SK-N-SH treated with all-trans-retinoic acid at 6 μM for 48 hours (cell line): ENCODE results near the gene LSM3.

Experiments
- ATAC-seq: fragments of 200-7000 bp; cut with Tn5 transposase; 3 replicates; pipeline ENCODE4 v1.9.1; 2020; ENCODE audit warnings: mild to moderate bottlenecking, moderate library complexity
- ARNTL ChIP-seq: fragments of 450-650 bp; formaldehyde crosslinking; IDR thresholded peaks from 2 replicates; pipeline ENCODE4 v1.5.0; 2020; ENCODE audit warnings: low read depth, mild to moderate bottlenecking, moderate library complexity, borderline replicate concordance
- BACH2 ChIP-seq: fragments of 250-450 bp; sonication (Bioruptor Pico); IDR thresholded peaks from 2 replicates; pipeline ENCODE4 v1.9.0; 2021; ENCODE audit warnings: mild to moderate bottlenecking, borderline replicate concordance
- CSDC2 ChIP-seq: fragments of 250-450 bp; sonication (Bioruptor Pico); IDR thresholded peaks from 2 replicates; pipeline ENCODE4 v1.5.0; 2020; ENCODE audit warnings: mild to moderate bottlenecking, moderate library complexity
- CSRNP3 ChIP-seq: fragments of 250-450 bp; sonication (Bioruptor Pico); IDR thresholded peaks from 2 replicates; pipeline ENCODE4 v1.5.1; 2021; ENCODE audit warnings: mild to moderate bottlenecking, moderate library complexity
- GLIS3 ChIP-seq: fragments of 250-450 bp; sonication (Bioruptor Pico); IDR thresholded peaks from 2 replicates; pipeline ENCODE4 v1.5.0; 2020; ENCODE audit warnings: mild to moderate bottlenecking, moderate library complexity
- ISL1 ChIP-seq: fragments of 250-450 bp; sonication (Bioruptor Pico); IDR thresholded peaks from 2 replicates; pipeline ENCODE4 v2.1.2; 2022; ENCODE audit warnings: mild to moderate bottlenecking, moderate library complexity
- OSR1 ChIP-seq: fragments of 250-450 bp; sonication (Bioruptor Pico); IDR thresholded peaks from 2 replicates; pipeline ENCODE4 v1.8.0; 2022; ENCODE audit warnings: moderate library complexity, mild to moderate bottlenecking, inconsistent platforms
- PATZ1 ChIP-seq: fragments of 250-450 bp; sonication (Bioruptor Pico); IDR thresholded peaks from 2 replicates; pipeline ENCODE4 v1.8.0; 2020; ENCODE audit warnings: mild to moderate bottlenecking, moderate library complexity, borderline replicate concordance
- PPARA ChIP-seq: fragments of 250-450 bp; sonication (Bioruptor Pico); IDR thresholded peaks from 2 replicates; pipeline ENCODE4 v1.5.0; 2020; ENCODE audit warnings: mild to moderate bottlenecking, borderline replicate concordance
- RARB ChIP-seq: fragments of 250-450 bp; sonication (Bioruptor Pico); IDR thresholded peaks from 2 replicates; pipeline ENCODE4 v1.8.0; 2021; ENCODE audit warnings: mild to moderate bottlenecking, moderate library complexity
- SNAI2 ChIP-seq: fragments of 250-450 bp; sonication (Bioruptor Pico); IDR thresholded peaks from 2 replicates; pipeline ENCODE4 v1.5.0; 2020; ENCODE audit warnings: mild to moderate bottlenecking, moderate library complexity
- TCF4 ChIP-seq: fragments of 250-450 bp; sonication (Bioruptor Pico); IDR thresholded peaks from 2 replicates; pipeline ENCODE4 v1.8.0; 2021; ENCODE audit warnings: mild to moderate bottlenecking, moderate library complexity, borderline replicate concordance
- TOX ChIP-seq: fragments of 250-450 bp; sonication (Bioruptor Pico); IDR thresholded peaks from 2 replicates; pipeline ENCODE4 v1.8.0; 2021; ENCODE audit warnings: mild to moderate bottlenecking, moderate library complexity, borderline replicate concordance
- ZC3H10 ChIP-seq: fragments of 250-450 bp; sonication (Bioruptor Pico); IDR thresholded peaks from 2 replicates; pipeline ENCODE4 v1.5.1; 2021; ENCODE audit warnings: mild to moderate bottlenecking, moderate library complexity
- ZFP3 ChIP-seq: fragments of 250-450 bp; sonication (Bioruptor Pico); IDR thresholded peaks from 2 replicates; pipeline ENCODE4 v1.5.0; 2020; ENCODE audit warnings: mild to moderate bottlenecking, moderate library complexity
- ZFP30 ChIP-seq: fragments of 450-650 bp; formaldehyde crosslinking; IDR thresholded peaks from 2 replicates; pipeline ENCODE4 v1.5.0; 2022; ENCODE audit warnings: mild to moderate bottlenecking, moderate library complexity
- ZNF565 ChIP-seq: fragments of 450-650 bp; formaldehyde crosslinking; conservative IDR thresholded peaks from 2 replicates; pipeline ENCODE4 v1.5.0; 2020; ENCODE audit warnings: low read depth, mild to moderate bottlenecking, moderate library complexity
- ZNF70 ChIP-seq: fragments of 450-650 bp; formaldehyde crosslinking; IDR thresholded peaks from 2 replicates; pipeline ENCODE4 v1.5.0; 2020; ENCODE audit warnings: mild to moderate bottlenecking, moderate library complexity
- ZNF8 ChIP-seq: fragments of 450-650 bp; formaldehyde crosslinking; IDR thresholded peaks from 2 replicates; pipeline ENCODE4 v1.5.0; 2020; ENCODE audit warnings: mild to moderate bottlenecking, moderate library complexity
- TF ChIP-seq, protein P1 (sequence below): fragments of 250-450 bp; sonication (Bioruptor Pico); IDR thresholded peaks from 2 replicates; pipeline ENCODE4 v1.5.1; 2020; ENCODE audit warnings: low read depth, mild to moderate bottlenecking, moderate library complexity
- TF ChIP-seq, protein P2 (sequence below): fragments of 250-450 bp; sonication (Bioruptor Pico); IDR thresholded peaks from 2 replicates; pipeline ENCODE4 v1.8.0; 2021; ENCODE audit warnings: low read depth, mild to moderate bottlenecking, moderate library complexity, borderline replicate concordance
- TF ChIP-seq, protein P3 (sequence below): fragments of 250-450 bp; sonication (Bioruptor Pico); IDR thresholded peaks from 2 replicates; pipeline ENCODE4 v1.5.0; 2020; ENCODE audit warnings: mild to moderate bottlenecking, moderate library complexity

LSM3 gene

DNA sequence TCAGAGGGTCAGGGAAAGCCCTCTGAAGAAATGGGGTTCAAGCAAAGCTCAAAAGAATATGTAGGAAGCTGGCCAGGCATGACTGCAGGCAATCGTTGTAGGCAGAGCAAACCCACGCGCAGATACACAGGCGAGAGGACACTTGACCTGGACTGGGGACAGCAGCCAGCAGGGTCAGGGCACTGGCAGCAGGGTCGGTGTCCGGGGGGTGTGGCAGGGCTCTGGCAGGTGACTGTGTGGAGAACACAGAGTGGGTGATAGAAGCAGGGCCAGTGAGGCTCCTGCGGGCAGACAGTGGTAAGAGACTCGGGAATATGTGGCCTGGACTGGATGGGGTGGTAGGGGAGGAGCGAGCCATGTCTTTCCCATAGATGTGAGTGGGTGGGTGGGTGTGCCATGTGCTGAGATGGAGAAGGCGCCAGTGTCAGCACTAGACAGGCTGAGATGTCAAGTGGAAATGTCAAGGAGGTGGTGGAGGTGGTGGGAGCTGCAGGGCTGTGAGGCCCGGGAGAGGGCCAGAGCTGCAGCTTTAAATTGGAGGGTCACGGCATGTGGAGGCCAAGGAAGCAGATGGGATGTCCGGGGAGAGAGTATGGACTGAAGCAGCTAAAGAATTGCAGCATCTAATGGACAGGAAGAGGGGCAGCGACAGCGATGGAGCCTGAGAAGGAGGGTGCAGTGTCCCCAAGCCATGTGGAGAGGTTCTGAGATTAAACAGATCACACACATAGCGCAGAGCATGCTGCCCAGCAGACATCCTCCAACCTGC is 40.3 kb upstream of the LSM3 start:
- TF ChIP-seq CSDC2 (CRISPR knock-in tag): no peak
- no peak for TF ChIP-seq RARB (CRISPR knock-in tag)
- no peak for TF ChIP-seq ARNTL (CRISPR knock-in tag)
- TF ChIP-seq ZC3H10 (CRISPR knock-in tag): no peak
- no peak for TF ChIP-seq ZNF70 (CRISPR knock-in tag)
- no peak for TF ChIP-seq SNAI2 (CRISPR knock-in tag)
- no peak for TF ChIP-seq ZNF565 (CRISPR knock-in tag)
- no peak for TF ChIP-seq BACH2 (CRISPR knock-in tag)
- TF ChIP-seq PATZ1 (CRISPR knock-in tag): no peak
- no peak for TF ChIP-seq ZFP3 (CRISPR knock-in tag)
- TF ChIP-seq ZFP30 (CRISPR knock-in tag): no peak
- no peak for TF ChIP-seq ISL1 (CRISPR knock-in tag)
- TF ChIP-seq PPARA (CRISPR knock-in tag): no peak
- TF ChIP-seq OSR1: no peak
- TF ChIP-seq TCF4: no peak
- TF ChIP-seq, protein P1, sequence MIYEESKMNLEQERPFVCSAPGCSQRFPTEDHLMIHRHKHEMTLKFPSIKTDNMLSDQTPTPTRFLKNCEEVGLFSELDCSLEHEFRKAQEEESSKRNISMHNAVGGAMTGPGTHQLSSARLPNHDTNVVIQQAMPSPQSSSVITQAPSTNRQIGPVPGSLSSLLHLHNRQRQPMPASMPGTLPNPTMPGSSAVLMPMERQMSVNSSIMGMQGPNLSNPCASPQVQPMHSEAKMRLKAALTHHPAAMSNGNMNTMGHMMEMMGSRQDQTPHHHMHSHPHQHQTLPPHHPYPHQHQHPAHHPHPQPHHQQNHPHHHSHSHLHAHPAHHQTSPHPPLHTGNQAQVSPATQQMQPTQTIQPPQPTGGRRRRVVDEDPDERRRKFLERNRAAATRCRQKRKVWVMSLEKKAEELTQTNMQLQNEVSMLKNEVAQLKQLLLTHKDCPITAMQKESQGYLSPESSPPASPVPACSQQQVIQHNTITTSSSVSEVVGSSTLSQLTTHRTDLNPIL (CRISPR knock-in tag): no peak
- TF ChIP-seq, protein P2, sequence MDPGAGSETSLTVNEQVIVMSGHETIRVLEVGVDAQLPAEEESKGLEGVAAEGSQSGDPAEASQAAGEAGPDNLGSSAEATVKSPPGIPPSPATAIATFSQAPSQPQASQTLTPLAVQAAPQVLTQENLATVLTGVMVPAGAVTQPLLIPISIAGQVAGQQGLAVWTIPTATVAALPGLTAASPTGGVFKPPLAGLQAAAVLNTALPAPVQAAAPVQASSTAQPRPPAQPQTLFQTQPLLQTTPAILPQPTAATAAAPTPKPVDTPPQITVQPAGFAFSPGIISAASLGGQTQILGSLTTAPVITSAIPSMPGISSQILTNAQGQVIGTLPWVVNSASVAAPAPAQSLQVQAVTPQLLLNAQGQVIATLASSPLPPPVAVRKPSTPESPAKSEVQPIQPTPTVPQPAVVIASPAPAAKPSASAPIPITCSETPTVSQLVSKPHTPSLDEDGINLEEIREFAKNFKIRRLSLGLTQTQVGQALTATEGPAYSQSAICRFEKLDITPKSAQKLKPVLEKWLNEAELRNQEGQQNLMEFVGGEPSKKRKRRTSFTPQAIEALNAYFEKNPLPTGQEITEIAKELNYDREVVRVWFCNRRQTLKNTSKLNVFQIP: no peak
- TF ChIP-seq, protein P3, sequence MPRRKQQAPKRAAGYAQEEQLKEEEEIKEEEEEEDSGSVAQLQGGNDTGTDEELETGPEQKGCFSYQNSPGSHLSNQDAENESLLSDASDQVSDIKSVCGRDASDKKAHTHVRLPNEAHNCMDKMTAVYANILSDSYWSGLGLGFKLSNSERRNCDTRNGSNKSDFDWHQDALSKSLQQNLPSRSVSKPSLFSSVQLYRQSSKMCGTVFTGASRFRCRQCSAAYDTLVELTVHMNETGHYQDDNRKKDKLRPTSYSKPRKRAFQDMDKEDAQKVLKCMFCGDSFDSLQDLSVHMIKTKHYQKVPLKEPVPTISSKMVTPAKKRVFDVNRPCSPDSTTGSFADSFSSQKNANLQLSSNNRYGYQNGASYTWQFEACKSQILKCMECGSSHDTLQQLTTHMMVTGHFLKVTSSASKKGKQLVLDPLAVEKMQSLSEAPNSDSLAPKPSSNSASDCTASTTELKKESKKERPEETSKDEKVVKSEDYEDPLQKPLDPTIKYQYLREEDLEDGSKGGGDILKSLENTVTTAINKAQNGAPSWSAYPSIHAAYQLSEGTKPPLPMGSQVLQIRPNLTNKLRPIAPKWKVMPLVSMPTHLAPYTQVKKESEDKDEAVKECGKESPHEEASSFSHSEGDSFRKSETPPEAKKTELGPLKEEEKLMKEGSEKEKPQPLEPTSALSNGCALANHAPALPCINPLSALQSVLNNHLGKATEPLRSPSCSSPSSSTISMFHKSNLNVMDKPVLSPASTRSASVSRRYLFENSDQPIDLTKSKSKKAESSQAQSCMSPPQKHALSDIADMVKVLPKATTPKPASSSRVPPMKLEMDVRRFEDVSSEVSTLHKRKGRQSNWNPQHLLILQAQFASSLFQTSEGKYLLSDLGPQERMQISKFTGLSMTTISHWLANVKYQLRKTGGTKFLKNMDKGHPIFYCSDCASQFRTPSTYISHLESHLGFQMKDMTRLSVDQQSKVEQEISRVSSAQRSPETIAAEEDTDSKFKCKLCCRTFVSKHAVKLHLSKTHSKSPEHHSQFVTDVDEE (CRISPR knock-in tag): no peak
- no peak for TF ChIP-seq CSRNP3
- no peak for TF ChIP-seq TOX (CRISPR knock-in tag)
- ATAC-seq: no peak

- ATAC-seq: no peak
These were observed 39.5 kb upstream of the LSM3 start for GRCh38 chr3:14138878-14139655.

More at GRCh38 chr3:14138878-14139655, 39.5 kb upstream of the LSM3 start:
- TF ChIP-seq ZNF8 (CRISPR knock-in tag) (no peak), PATZ1 (CRISPR knock-in tag) (no peak), ZFP30 (CRISPR knock-in tag) (no peak), PPARA (CRISPR knock-in tag) (no peak), ZNF565 (CRISPR knock-in tag) (no peak), SNAI2 (CRISPR knock-in tag) (no peak), TCF4 (no peak), OSR1 (no peak), RARB (CRISPR knock-in tag) (no peak), GLIS3 (CRISPR knock-in tag) (no peak)
